NCI-H524 (cell line): ENCODE results near the gene NR1D2.

Experiments
- DNase-seq, 2 experiments: peaks; one replicate each; lab custom pipeline; 2025; lab: John Stamatoyannopoulos, UW

The NR1D2 gene

GRCh38 chr3:23931597-23931996 lies 13.5 kb upstream of the NR1D2 start:
- DNase-seq, result no peak

- no peak for DNase-seq
Measured at GRCh38 chr3:23932571-23932970, 12.5 kb upstream of the NR1D2 start.

DNA sequence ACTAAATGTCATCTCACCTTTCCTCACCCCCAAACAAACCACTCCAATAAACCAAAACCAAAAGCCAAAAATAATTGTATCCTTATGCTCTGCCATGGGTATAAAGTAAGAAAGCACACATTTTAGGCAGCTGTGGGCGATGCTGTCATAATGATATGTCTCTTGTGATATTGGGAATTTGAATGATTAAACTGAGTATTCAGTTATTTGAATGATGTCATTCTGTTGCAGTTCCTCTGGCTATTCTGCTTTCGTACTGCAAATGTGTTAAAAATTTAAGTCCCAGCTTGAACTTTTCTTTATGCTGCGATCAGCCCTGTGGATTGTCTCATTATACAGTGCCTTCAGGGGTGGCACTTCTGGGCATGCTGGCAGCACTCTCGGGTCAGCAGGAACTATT lies 10.8 kb upstream of the NR1D2 start:
- no peak for DNase-seq

- DNase-seq, result no peak
Measured at GRCh38 chr3:23937296-23937695, 7.8 kb upstream of the NR1D2 start.

DNA sequence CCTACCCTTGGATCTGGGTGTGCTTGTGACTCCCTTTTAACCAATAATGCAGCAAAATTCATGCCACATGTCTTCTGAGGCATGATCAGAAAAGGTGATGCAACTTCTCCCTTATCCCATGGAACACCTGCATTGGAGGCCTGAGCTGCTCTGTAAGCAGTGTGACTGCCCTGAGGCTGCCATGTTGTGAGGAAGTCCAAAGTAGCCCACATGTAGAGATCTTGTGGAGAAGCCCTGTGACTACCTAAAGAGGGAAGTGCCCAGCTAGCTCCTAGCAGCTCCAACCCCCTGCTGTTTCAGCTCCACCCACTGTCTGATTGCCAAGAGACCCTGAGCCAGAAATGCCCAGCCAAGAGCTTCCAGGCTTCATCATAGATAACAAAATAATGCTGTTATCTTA lies 6.4 kb upstream of the NR1D2 start:
- no peak for DNase-seq

GRCh38 chr3:23940775-23941174 lies 4.3 kb upstream of the NR1D2 start:
- no peak for DNase-seq

- no peak for DNase-seq
Measured at GRCh38 chr3:23941440-23941839, 3.6 kb upstream of the NR1D2 start.

DNA sequence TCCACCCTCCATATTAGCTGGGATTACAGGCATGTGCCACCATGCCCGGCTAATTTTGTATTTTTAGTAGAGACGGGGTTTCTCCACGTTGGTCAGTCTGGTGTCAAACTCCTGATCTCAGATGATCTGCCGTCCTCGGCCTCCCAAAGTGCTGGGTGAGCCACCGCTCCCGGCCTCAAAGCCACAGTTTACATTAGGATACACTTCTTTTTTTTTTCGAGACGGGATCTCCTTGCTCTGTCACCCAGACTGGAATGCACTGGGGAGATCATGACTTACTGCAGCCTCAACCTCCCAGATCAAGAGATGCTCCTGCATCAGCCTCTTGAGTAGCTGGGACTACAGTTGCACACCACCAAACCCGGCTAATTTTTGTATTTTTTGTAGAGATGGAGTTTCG lies 2.5 kb upstream of the NR1D2 start:
- no peak for DNase-seq

DNA sequence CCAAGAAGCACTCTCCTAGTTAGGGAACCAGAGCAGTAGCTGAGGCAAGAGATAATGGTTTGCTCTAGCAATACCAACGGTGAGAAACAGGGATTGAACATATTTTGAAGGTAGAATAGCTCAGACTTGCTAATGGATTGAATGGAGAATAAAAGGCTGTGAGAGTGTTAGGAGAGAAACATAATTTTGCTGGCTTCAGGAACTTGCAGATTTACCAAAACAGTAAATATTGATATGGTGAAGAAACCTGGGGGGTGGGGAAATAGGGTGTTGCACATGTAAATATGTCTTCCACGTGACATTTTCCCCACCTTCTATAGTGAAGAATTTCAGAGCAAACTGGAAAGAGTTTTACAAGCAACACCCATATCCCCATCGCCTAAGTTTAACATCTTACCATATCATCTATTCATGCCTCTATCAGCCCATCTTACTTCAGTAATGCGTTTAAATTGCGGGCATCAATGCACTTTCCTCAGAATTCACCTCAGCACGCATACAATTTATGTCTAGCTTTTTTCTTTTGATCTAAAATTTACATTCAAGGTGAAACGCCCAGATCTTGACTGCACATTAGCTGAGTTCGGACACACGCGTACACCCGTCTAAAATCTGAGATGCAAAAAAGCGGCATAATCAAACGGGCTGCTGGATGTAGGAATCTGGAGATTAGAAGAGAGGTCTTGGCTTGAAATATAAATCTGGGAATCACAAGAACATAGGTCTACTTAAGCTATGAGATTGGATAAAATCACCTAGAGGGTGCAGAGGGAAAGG lies 891 bp upstream of the NR1D2 start:
- peak in 1 of 2 experiments; percentile 37 for DNase-seq

DNA sequence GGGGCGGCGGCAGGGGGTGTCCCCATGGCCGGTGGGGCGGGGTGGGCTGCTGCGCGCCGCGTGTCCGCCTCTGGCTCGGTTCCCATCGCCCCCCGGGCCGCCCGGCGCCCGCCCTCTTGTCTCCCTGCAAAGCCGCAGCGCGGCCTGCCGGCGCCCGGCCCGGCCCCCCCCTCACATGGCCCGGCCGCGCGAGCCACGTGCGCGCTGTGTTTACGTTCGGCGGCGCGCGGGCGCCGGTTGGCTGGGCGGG lies 502 bp downstream of the NR1D2 start:
- no peak for DNase-seq

GRCh38 chr3:23945913-23946687 lies 1.0 kb downstream of the NR1D2 start:
- DNase-seq, result peak; percentile 87 to 94

- no peak for DNase-seq
Measured at GRCh38 chr3:23948761-23949160, 3.7 kb downstream of the NR1D2 start.

GRCh38 chr3:23949784-23950183 lies 4.7 kb downstream of the NR1D2 start:
- DNase-seq, result no peak

DNA sequence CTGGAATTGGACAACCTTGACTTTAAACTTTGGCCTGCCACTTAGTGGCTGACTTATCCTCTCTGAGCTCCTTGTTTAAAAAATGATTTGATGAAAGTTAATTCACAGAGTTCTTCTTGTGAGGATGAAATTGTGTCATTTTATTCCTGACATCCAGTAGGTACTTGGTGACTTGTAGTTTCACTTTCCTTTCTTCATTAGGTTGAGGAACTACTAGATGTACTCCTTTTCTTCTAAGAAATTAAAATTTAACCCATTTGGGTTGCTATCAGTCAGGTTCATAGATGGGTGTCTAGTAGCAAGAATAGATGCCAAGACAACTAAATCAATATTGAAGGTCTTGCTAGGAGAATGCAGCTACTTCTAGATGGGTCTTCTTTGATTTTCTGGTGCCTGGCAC lies 5.2 kb downstream of the NR1D2 start:
- no peak for DNase-seq

GRCh38 chr3:23952646-23953045 lies 7.6 kb downstream of the NR1D2 start:
- no peak for DNase-seq

DNA sequence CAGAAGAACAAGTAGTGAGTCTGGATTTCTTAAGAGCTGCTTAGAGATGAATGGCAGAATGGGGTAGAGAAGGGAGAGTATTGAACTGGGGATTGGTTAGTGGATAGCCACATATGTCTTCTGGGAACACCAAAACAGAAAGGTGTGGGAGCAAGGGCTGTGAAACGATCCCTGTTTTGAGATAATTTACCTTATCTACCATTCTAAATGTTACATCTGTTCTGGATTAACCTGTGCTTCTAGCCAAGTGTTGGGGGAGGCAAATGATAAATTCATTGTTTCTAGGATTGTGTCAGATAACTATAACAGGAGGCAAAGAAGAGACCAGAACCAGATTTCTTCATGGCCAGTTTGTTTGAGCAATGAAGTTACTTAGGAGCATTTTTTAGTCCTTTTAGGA lies 8.4 kb downstream of the NR1D2 start:
- DNase-seq, result no peak

GRCh38 chr3:23954144-23954543 lies 9.1 kb downstream of the NR1D2 start:
- DNase-seq, result no peak

- DNase-seq, result no peak
Measured at GRCh38 chr3:23956701-23957100, 11.6 kb downstream of the NR1D2 start.

DNA sequence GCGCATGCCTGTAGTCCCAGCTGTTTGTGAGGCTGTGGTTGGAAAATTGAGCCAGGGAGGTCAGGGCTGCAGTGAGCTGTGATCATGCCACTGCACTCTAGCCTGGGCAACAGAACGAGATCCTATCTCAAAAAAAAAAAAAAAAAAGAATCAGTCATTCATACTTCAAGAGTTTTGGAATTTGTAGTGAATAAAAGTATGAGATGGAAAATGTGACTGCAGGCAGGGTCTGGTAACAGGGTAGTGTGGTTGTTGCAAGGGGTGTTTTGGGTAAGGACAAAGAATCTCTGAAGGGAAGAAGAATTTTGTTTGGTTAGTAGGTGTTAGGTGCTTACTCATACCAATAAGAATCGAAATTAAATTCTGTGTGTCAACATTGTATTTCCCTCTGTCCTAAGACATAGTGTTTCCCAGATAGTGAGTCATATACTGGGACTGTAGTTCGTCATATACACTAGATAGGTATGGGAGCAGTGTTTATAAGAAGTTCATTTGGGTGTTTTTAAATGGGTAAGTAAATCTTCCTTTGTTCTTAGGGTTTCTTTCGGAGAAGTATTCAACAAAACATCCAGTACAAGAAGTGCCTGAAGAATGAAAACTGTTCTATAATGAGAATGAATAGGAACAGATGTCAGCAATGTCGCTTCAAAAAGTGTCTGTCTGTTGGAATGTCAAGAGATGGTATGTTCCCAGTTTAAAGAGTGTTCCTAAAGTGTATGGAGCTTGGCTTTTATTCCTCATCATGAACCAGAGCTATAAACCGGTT lies 14.2 kb downstream of the NR1D2 start:
- no peak for DNase-seq

DNA sequence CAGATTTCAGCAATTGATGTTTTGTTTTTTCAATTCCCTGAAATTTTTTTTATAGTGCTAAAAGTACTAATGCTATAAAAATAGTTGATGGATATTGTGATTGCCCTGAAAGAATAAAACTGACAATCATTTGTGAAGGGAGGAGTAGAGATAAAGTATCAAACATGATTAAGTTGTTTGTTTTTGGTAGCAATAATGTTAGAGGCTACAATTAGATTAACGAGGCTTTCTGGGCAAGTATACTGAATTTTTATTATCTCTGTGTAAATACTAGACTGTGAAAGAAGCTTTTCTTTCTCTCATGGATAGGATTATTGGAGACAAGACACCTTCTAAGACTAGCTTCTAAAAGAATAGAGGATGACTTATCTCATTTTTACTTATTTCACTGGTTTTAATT lies 15.6 kb downstream of the NR1D2 start:
- DNase-seq, result no peak

DNA sequence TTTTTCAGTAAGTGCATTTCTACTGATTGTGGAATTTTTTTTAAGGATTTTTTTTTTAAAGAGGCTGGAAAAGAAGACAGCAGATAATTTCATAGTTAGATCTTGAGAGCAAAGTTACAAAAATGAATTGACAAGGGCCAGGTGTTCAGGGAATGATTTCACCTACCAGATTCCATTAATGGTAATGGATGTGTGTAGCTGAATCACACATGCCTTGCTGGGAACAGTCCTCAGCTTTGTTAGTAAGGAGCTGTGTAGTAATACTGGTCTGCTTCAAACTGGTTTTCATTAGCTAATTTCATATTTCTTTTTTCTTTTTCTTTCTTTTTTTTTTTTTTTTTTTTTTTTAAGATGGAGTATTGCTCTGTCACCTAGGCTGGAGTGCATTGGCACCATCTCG lies 16.0 kb downstream of the NR1D2 start:
- DNase-seq, result no peak

GRCh38 chr3:23961913-23962312 lies 16.8 kb downstream of the NR1D2 start:
- DNase-seq, result no peak
